HS-27A (cell line): Measurements from ENCODE around the gene ACMSD.
"Not testable (repeated sequence)": the region's sequence is repeated elsewhere in the genome, so short reads cannot be mapped to it uniquely, and the experiment has no call there.

ENCODE experiments used
- DNase-seq: peaks from one replicate; pipeline ENCODE4 v3.0.0-alpha.2; 2012; ENCODE audit warnings: low read depth, missing footprints

The ACMSD gene

GRCh38 chr2:134852518-134852917 lies 14.1 kb downstream of the ACMSD start:
- no peak for DNase-seq

DNA sequence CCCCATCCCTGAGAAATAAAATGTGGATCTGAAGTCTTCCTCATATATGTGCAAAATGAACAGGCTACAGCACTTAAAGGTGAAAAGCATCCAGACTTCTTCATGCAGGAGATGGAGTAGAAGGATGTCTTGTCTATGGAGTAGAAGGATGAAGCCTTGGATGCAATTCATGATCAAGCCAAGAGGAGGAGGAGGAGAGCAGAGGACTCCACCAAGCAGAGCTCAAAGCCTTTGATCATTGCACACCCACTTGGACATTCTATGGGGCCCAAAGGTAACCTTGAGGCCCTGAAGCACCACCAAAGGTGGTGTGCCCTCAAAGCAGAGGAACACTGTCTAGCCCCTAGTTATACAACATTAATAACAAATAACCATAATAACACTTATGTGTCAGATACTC lies 17.3 kb downstream of the ACMSD start:
- DNase-seq, result no peak

- DNase-seq, result no peak
Observed at GRCh38 chr2:134858245-134858644, 19.8 kb downstream of the ACMSD start.

DNA sequence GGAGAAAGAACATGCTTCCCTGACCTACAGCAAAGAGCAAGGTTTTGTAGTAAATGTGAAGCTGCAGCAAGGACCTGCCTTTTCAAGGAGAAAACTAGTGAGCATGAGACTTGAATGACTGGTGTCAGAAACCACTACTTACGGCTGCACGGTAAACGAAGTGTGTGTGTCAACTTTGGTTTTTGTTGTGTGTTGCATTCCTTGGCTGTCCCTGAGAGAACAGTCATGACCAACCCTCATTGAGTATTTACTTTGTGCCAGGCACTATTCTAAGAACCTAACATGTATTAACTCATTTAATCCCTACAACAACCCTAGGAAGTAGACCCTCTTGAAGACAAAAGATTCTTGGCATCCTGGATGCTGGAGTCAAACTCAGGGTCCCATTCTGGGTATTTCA lies 22.8 kb downstream of the ACMSD start:
- DNase-seq, result no peak

- DNase-seq, result no peak
Observed at GRCh38 chr2:134862069-134862468, 23.7 kb downstream of the ACMSD start.

DNA sequence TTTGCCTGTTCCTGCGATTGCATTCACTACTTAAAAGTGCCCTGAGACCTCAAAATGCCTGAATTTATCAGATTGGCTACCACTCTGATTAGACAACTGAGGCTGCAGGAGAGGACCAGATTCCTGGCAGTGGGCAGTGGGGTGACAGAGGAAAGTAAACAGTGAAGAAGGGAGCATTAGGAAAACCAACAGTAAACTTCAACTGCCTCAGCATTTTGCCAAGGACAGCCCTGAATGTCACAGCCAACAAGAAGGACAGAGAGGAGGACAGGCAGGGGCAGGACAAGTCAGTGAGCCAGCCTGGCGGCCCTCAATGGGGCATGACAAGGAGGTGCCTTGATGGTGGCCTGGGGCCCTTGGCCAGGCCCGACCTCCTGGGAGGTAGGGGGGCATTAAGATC lies 24.3 kb downstream of the ACMSD start:
- DNase-seq, result no peak

- no peak for DNase-seq
Observed at GRCh38 chr2:134863446-134863845, 25.0 kb downstream of the ACMSD start.

DNA sequence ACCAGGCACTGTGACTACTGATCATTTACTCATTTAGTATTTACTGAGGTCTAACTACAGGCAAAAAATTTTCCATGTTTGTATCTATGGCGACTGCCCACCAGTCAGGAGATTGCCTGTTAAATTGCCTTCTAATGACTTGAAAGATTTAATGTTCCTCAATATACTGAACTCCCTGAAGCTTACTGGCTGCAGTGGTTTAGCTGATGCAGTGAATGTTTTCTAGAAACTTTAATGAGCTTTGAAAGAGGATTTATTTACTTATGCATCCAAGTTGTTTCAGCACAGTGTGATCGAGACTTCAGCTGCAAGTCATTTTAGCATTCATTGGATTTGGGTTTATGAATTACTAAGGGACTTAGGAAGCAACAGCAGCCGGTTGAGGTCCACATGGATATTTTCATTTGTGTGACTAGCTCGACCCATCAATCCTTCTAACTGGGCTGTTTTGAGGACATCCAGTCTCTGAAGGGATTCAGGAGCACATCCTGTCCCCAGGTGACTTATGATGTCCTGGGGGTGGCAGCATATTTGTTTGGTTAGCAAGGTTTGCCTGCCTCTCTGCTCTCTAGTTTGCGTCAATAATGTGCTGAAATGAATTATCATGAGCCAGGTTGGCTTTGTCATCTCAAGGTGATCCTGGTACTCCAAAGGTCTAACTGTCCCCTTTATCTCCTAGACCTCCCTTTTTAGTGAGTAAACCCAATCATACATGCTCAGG lies 26.8 kb downstream of the ACMSD start:
- no peak for DNase-seq

DNA sequence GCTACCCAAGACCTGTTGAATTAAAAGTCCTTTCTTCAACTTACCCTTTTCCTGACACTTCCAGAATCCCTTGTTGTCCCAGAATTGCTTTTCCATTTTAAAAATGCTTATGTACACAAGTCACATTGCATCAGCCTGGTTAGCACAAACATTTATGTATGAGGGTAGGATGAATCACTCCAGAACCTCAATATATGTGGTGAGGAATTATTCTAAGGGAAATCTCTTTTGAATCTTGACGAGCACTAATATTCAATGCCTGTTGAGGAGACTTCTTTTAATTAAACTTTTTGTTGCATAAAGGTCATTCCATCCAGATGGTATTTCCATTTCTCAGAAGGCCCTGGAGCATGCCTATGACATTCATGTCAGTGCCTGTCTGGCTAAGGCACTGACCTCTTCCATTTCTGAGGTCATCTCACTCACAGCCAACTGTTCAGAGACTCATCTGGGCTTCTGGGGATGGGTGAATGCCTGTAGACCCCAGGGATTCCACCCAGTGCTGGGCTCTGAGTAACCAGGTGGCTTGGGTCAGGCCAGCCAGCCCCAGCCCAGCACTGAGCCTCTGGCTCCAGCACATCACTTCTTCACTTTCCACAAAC lies 28.2 kb downstream of the ACMSD start:
- DNase-seq, result peak; percentile 8

- no peak for DNase-seq
Observed at GRCh38 chr2:134869946-134870736, 31.7 kb downstream of the ACMSD start.

- no peak for DNase-seq
Observed at GRCh38 chr2:134873152-134873551, 34.7 kb downstream of the ACMSD start.

- no peak for DNase-seq
Observed at GRCh38 chr2:134875309-134875708, 36.9 kb downstream of the ACMSD start.

- no peak for DNase-seq
Observed at GRCh38 chr2:134882773-134883172, 44.4 kb downstream of the ACMSD start.

GRCh38 chr2:134883552-134884293 lies 45.3 kb downstream of the ACMSD start:
- DNase-seq, result no peak

- DNase-seq, result no peak
Observed at GRCh38 chr2:134884435-134884834, 46.0 kb downstream of the ACMSD start.

- DNase-seq, result no peak
Observed at GRCh38 chr2:134892282-134893035, 54.0 kb downstream of the ACMSD start.

DNA sequence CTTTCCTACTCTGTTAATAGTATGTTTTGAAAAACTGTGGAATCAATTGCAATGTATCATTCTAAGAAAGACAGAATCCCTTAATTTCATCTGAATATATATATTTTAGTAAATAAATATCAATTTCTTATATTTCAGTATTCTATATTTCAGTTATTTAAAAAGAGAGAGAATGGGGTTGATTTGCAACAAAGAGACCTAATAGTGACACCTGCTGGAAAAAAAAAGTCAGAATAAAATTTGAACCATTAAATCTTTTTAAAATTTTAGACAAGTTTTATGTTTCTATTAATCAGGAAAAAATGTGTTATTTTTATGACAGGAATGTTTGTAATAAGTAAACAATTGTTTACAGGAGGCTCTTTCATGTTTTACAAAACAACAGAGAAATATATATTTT lies 59.5 kb downstream of the ACMSD start:
- DNase-seq, result no peak

DNA sequence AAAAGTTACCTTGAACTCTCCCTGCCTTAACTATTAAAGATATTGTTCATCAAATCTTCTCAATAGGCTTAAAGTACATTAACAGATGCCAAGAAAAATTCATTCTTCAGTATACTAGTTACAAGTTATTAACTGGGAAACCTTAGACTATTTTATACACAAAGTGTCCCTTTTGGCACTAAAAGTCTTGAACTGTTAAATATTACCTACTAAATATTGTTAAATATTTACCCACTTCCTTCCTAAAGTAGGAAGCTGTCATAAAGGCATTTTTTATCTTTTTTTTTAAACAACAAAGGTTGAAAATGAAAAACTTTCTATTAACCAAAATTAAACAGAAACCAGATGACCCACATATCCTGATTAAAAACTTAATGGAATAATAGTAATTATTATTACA lies 60.8 kb downstream of the ACMSD start:
- DNase-seq, result no peak

- peak; percentile 73 for DNase-seq
Observed at GRCh38 chr2:134900151-134900550, 61.7 kb downstream of the ACMSD start.

DNA sequence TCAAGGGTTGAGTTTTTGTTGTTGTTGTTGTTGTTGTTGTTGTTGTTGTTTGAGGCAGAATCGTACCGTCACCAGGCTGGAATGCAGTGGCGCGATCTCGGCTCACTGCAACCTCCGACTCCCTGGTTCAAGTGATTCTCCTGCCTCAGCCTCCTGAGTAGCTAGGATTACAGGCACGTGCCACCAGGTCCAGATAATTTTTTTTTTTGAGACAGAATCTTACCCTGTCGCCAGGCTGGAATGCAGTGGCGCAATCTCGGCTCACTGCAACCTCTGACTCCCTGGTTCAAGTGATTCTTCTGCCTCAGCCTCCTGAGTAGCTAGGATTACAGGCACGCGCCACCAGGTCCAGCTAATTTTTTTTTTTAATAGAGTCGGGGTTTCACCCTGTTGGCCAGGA lies 65.3 kb downstream of the ACMSD start:
- not testable (repeated sequence) for DNase-seq

DNA sequence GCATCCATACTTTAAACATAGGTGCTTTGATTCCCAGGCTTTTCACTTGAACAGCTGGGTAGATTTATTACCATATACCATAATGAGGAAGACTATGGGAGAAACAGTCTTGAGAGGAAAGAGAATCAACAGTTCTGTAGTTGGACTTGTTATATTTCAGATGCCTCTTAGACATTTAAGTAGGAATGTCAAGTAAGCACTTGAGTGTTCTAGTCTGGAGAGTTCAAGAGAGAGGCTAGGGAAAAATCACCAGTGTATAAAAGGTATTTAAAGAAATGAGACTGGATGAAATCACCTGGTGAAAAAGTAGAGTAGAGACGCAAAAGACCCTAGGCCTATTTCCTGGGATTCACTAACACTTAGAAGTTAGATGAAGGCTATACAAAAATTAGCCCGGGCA lies 66.8 kb downstream of the ACMSD start:
- DNase-seq, result no peak

- DNase-seq, result no peak
Observed at GRCh38 chr2:134906726-134907125, 68.3 kb downstream of the ACMSD start.
